Measurements from ENCODE around the gene TNFRSF9.

TNFRSF9 gene

GRCh38 chr1:7983086-7983778 lies 42.6 kb upstream of the TNFRSF9 start:
- TF ChIP-seq CTCF (IDR thresholded peaks at IDR 0.05; ENCODE audit: low read depth, low read length): no peak
- DNase-seq (ENCODE audit: extremely low read depth, low read depth): no peak

GRCh38 chr1:7980984-7981383 lies 40.3 kb upstream of the TNFRSF9 start:
- TF ChIP-seq CTCF (IDR thresholded peaks at IDR 0.05; ENCODE audit: low read depth, low read length): no peak
- no peak for DNase-seq (ENCODE audit: extremely low read depth, low read depth)

GRCh38 chr1:7975212-7975865 lies 34.7 kb upstream of the TNFRSF9 start:
- peak; percentile 28 for DNase-seq (ENCODE audit: extremely low read depth, low read depth)
- peak; percentile 90 for TF ChIP-seq CTCF (IDR thresholded peaks at IDR 0.05; ENCODE audit: low read depth, low read length)

DNA sequence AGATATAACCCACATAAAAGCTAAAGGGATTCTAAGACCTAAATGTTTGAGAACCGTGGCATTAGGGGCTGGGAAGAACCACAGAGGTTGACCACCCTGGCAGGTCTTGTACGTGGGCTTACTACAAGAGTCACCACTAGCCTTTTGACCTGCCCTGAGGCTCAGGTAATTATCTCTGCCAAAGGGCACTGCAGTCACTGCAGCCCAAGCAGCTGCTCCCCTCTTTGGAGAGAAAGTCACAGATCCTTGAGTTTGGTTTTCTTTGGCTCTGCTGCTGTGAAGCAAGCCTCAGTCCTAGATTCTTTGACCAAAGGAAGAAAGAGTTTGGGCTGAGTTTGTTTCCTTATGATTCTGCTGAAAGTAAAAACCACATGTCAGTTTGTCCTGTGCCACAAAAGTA lies 32.4 kb upstream of the TNFRSF9 start:
- no peak for DNase-seq (ENCODE audit: extremely low read depth, low read depth)
- no peak for TF ChIP-seq CTCF (IDR thresholded peaks at IDR 0.05; ENCODE audit: low read depth, low read length)

DNA sequence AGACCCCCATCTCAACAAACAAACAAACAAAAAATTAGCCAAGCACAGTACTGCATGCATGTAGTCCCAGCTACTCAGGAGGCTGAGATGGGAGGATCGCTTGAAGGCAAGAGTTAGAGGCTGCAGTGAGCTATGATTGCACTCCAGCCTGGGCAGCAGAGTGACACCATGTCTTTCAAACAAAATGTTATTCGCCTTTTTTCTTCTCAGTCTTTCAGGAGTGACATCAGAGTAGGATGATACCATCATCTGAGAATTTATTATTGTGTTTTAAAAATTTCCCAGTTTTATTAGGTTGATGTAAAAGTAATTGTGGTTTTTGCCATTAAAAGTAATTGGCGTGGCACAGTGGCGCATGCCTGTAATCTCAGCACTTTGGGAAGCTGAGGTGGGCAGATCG lies 31.6 kb upstream of the TNFRSF9 start:
- no peak for TF ChIP-seq CTCF (IDR thresholded peaks at IDR 0.05; ENCODE audit: low read depth, low read length)
- no peak for DNase-seq (ENCODE audit: extremely low read depth, low read depth)

DNA sequence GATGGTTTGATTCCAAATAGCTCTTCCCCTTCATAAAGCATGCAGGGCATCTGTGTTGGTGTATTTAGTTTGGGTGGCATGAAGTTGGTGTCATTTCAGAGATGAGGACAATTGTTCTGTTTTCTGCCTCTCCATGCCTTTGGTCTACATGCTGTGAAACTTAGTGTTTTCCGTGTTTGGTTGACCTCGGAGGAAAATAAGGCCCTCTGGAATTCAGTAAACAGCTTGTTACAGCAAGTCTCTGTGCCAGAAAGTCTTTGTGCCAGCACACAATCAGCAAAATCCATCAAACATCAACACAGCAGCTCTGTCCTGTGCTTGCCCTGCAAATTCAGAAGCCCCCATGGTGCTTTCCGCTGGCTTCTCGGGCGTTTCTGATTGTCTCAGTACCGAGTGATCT lies 30.4 kb upstream of the TNFRSF9 start:
- no peak for DNase-seq (ENCODE audit: extremely low read depth, low read depth)
- TF ChIP-seq CTCF (IDR thresholded peaks at IDR 0.05; ENCODE audit: low read depth, low read length): no peak

DNA sequence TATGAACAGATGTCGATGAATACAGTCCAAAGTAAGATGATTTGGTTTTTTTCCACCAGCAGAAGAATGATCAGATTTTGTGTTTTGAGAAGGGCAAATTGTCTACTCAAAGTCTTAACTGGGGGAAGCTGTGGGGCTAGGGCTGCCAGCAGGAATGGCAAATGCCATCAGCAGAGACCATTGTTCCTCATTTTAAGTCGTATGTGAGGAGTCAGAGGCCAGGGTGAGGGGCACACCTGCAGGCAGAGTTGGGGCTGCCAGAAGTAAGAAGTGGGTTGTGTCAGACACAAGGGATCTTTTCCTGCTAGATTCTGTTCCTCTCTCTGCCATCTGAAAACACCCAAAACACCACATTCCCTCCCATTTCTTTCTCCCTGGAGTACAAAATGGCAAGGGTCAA lies 29.6 kb upstream of the TNFRSF9 start:
- TF ChIP-seq CTCF (IDR thresholded peaks at IDR 0.05; ENCODE audit: low read depth, low read length): no peak
- no peak for DNase-seq (ENCODE audit: extremely low read depth, low read depth)

Data from AG09319 (cell line).